Heart right ventricle (tissue), 16 donors: ENCODE results near the gene PDSS1. TPM values are rescaled to one million over a fixed set of nuclear protein-coding genes. Genes with fewer than 3 reads are reported as not detected.

Experiments
- ATAC-seq, 8 donors: fragments of 200-7000 bp; cut with Tn5 transposase; one replicate each; pipeline ENCODE4 v1.9.1; 2020; ENCODE audit warnings: mild to moderate bottlenecking in 8 of 8, moderate library complexity in 8 of 8, moderate number of reproducible peaks in 1 of 8
- DNase-seq, 2 donors: peaks; one replicate each; pipeline ENCODE4 v3.0.0-alpha.2; 2020
- H3K27ac ChIP-seq, 10 donors: fragments of 200-600 bp; sonication (generic) in 2 of 10; one replicate each; pipeline versions ENCODE4 v1.5.0 to v1.8.0; 2020 to 2022; ENCODE audit warnings: mild to moderate bottlenecking in 3 of 10
- H3K27me3 ChIP-seq, 7 donors: fragments of 200-600 bp; one replicate each; pipeline ENCODE4 v1.8.0; 2021 to 2022; ENCODE audit warnings: mild to moderate bottlenecking in 2 of 7
- H3K36me3 ChIP-seq, 9 donors: fragments of 200-600 bp; sonication (generic) in 1 of 9; one replicate each; pipeline versions ENCODE4 v1.5.0 to v1.8.0; 2020 to 2022; ENCODE audit warnings: mild to moderate bottlenecking in 2 of 9
- H3K4me1 ChIP-seq, 9 donors: fragments of 200-600 bp; sonication (generic) in 1 of 9; one replicate each; pipeline versions ENCODE4 v1.5.0 to v1.8.0; 2020 to 2022; ENCODE audit warnings: mild to moderate bottlenecking in 4 of 9
- H3K4me3 ChIP-seq, 10 donors: fragments of 200-600 bp; sonication (generic) in 2 of 10; one replicate each; pipeline versions ENCODE4 v1.5.0 to v1.8.0; 2020 to 2022; ENCODE audit warnings: mild to moderate bottlenecking in 7 of 10, moderate library complexity in 2 of 10
- H3K9me3 ChIP-seq, 11 donors: fragments of 200-600 bp in 10 of 11; sonication (generic) in 2 of 11; one replicate each; pipeline versions ENCODE4 v1.5.0 to v1.8.0; 2013 to 2022; ENCODE audit warnings: mild to moderate bottlenecking in 2 of 11, control low read depth in 1 of 11, moderate library complexity in 1 of 11
- CTCF ChIP-seq, 9 donors: fragments of 200-600 bp; sonication (generic) in 2 of 9; IDR thresholded peaks; one replicate each; pipeline versions ENCODE4 v1.5.0 to v1.8.0; 2021 to 2022; ENCODE audit warnings: antibody characterized with exemption in 9 of 9, mild to moderate bottlenecking in 5 of 9, moderate library complexity in 1 of 9
- WGBS, 2 donors: extraction: QIAGEN DNeasy Blood & Tissue Kit; methylation state at CpG; one replicate each; pipeline ENCODE4 v1.1.7; 2013; ENCODE audit warnings: inconsistent platforms in 1 of 2; 5-methylcytosine and 5-hydroxymethylcytosine counted together
- intact Hi-C, 10 donors: fragments of 100-400 bp; cut with DNase I; formaldehyde crosslinking; loops; one replicate each; pipeline versions ENCODE4 v1.11.1 to v1.14.2; 2022
- polyA plus RNA-seq, 2 donors: library from polyadenylated mRNA; stranded (reverse); fragments of 200-250 nt; gene quantifications; one replicate each; pipeline ENCODE4 v1.2.3, GENCODE V29; 2013
- total RNA-seq, 10 donors: library from RNA; stranded (reverse); fragmentation: NEBNext Ultra II Directional in 3 of 10; extraction: Animal tissue kit (Norgen Biotek cat#: 25700) in 3 of 10; gene quantifications; one replicate each; pipeline versions ENCODE4 v1.2.1 to v1.2.4, GENCODE V29; 2021 to 2023
- donor health status: Arrhythmogenic right ventricular cardiomyopathy.
- donor health status: ischemic (EF 13 %, LVEDD 7.1; RV severe dilation, severe dysfunction).
- donor health status: healthy with polysubstance abuse.
- donor health status: DM: no; HTN: yes; CAD: no.
- donor health status: DM: no; HTN: no; CAD: no.
- donor health status: ischemic (EF 25% LVEDD 6.9; RV normal size, moderate dysfunction).
- donor health status: ischemic (EF 25% LVEDD 5.7; RV mildly dilated, moderate dysfunction).
- donor health status: healthy.
- donor health status: DM: yes; HTN: yes; CAD: no.
- donor health status: Ischemic cardiomyopathy.
- donor health status: ischemic (EF 35%, LVEDD 5.7; RV mildly dilated, moderate dysfunction).
- donor health status: nonischemic (EF 11% LVEDD 7.7; RV severe dilation, severe dysfunction).
- donor health status: DM: yes; HTN: yes; CAD: no.
- donor health status: PGD.
- donor health status: ischemic (EF 29% LVEDD 5.4; RV normal size, mild dysfunction).
- donor health status: nonischemic (EF 23%, LVEDD 6.1; RV moderate dilation, normal function).

The PDSS1 gene
- total and polyA plus RNA-seq, 12 donors, result 3.7 to 10.5 (median 5.9) TPM

GRCh38 chr10:26779176-26779860 is 81.8 kb downstream of the PDSS1 start:
- intact Hi-C loops, result no loop called here
- H3K27ac ChIP-seq, result no peak overlapping the region
- no peak for TF ChIP-seq CTCF (IDR thresholded peaks at IDR 0.05)
- ATAC-seq (peak in 1 of 8 donors; percentile 35), DNase-seq (no peak)
- peaks cover 0 to 7% (median 0%) of the 10 kb centered on the region in 11 donors for H3K9me3 ChIP-seq
- H3K27me3 ChIP-seq, result no peaks in the 10 kb centered on the region
- 71 to 75% methylated on average over 4 of the region's 4 CpGs for WGBS, 2 donors
- H3K4me3 ChIP-seq, result no peak overlapping the region
- H3K4me1 ChIP-seq, result peaks cover 4 to 30% (median 26%) of the 10 kb centered on the region in 9 donors
- peaks cover 0 to 3% (median 0%) of the 10 kb centered on the region in 9 donors for H3K36me3 ChIP-seq

- no peak for TF ChIP-seq CTCF (IDR thresholded peaks at IDR 0.05)
- Histone ChIP-seq H3K4me3 (no peak overlapping the region), H3K27ac (no peak overlapping the region), H3K9me3 (peaks cover 0 to 7% (median 0%) of the 10 kb centered on the region in 11 donors), H3K4me1 (peaks cover 4 to 30% (median 26%) of the 10 kb centered on the region in 9 donors), H3K36me3 (peaks cover 0 to 3% (median 0%) of the 10 kb centered on the region in 9 donors), H3K27me3 (no peaks in the 10 kb centered on the region)
- 96 to 97% methylated on average over 8 of the region's 8 CpGs for WGBS, 2 donors
- DNase-seq, result no peak
- intact Hi-C loops, result no loop called here
- no peak for ATAC-seq
These were observed 82.7 kb downstream of the PDSS1 start for GRCh38 chr10:26780106-26780792.

GRCh38 chr10:26780793-26781601 is 83.5 kb downstream of the PDSS1 start:
- Histone ChIP-seq H3K4me3 (no peak overlapping the region), H3K27ac (no peak overlapping the region), H3K27me3 (no peaks in the 10 kb centered on the region), H3K4me1 (peaks cover 4 to 30% (median 26%) of the 10 kb centered on the region in 9 donors), H3K36me3 (peaks cover 0 to 3% (median 0%) of the 10 kb centered on the region in 9 donors), H3K9me3 (peaks cover 0 to 7% (median 0%) of the 10 kb centered on the region in 11 donors)
- 71 to 79% methylated on average over 4 of the region's 4 CpGs for WGBS, 2 donors
- no peak for DNase-seq
- peak in 3 of 8 donors; percentile 27 to 53 (median 36) for ATAC-seq
- TF ChIP-seq CTCF (IDR thresholded peaks at IDR 0.05), result no peak
- intact Hi-C loops, result no loop called here

GRCh38 chr10:26781797-26782196 is 84.3 kb downstream of the PDSS1 start:
- H3K4me1 ChIP-seq, result peaks cover 4 to 30% (median 26%) of the 10 kb centered on the region in 9 donors
- no peaks in the 10 kb centered on the region for H3K27me3 ChIP-seq
- no peak for TF ChIP-seq CTCF (IDR thresholded peaks at IDR 0.05)
- peaks cover 0 to under 1% (median 0%) of the 10 kb centered on the region in 9 donors for H3K36me3 ChIP-seq
- DNase-seq, result no peak
- 64 to 78% methylated on average over 2 of the region's 2 CpGs for WGBS, 2 donors
- peaks cover 0 to 7% (median 0%) of the 10 kb centered on the region in 11 donors for H3K9me3 ChIP-seq
- no peak overlapping the region for H3K4me3 ChIP-seq
- peak in 1 of 8 donors; percentile 10 for ATAC-seq
- intact Hi-C loops, result no loop called here
- H3K27ac ChIP-seq, result no peak overlapping the region
